HL-60 (cell line): Measurements from ENCODE around the gene SPESP1.

Experiments used
- CTCF ChIP-seq: IDR thresholded peaks from one replicate; pipeline ENCODE4 v1.5.1; 2011; ENCODE audit warnings: low read length, control low read depth, inconsistent platforms; ENCODE audit not compliant: insufficient read depth
- POLR2AphosphoS5 ChIP-seq: IDR thresholded peaks from 2 replicates; pipeline ENCODE4 v1.6.1; 2012; ENCODE audit warnings: low read depth

GRCh38 chr15:68930268-68931022, at the start of gene SPESP1:
- TF ChIP-seq POLR2AphosphoS5: no peak
- no peak for TF ChIP-seq CTCF
